Stimulated activated CD4-positive, alpha-beta T cell treated with anti-CD3 and anti-CD28 coated beads, Interleukin-4, amount 100 ng/mL, for 1 hour (primary cell): Measurements from ENCODE around the gene SECISBP2.

ENCODE experiments used
- DNase-seq: peaks from one replicate; pipeline ENCODE4 v3.0.0-alpha.2; 2020

Gene SECISBP2

DNA sequence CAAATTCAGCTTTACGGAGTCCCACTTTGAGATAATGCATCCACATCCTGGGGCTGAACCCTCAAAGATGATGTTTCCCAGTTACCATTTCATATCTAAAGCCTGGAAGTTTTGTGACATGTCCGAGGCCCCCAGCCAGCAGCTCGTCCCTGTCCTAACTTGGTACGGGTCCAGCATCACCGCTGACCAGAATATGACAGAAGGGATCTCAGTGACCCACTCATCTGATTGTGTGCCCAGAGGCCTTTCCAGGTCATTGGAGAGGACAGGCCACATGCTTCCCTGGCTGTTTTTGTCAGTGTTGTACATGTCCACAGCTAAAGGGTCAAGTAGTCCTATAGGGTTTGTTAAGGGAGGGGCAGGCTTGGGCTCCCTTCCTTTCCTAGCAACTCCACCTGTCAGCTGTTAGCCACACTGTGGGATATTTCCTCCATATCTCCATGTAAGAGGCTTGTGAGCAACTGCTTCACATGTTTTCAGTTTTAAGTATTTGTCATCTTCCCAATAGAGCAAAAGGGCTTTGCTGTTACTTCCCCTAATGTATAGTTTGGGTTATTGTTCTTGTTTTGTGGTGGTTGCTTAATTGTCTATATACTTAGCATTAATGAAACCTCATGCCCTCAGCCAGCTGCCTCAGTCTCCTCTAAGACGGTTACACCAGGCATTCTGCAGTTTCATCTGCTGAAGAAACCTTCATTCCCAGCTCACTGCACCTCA, 33.4 kb downstream of the SECISBP2 start:
- DNase-seq = no peak

DNA sequence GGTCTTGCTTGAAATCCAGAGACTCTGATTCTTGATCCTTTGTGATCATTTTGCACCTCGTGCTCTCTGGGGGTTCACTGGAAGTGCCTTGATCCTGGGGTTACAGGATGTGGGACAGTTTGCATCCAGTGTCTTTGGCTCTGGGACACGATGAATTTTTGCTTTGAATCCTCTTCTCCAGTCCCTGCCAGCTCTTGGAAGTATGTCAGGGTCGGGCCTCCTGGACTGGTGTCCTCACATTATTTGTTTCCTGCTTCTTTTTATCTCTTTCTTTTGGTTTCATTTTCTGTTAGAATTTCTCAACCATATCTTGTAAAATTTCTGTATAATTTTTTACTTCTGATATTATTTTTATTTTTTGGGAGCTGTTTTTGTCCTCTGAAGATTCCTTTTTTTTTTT, 34.2 kb downstream of the SECISBP2 start:
- DNase-seq = no peak

DNA sequence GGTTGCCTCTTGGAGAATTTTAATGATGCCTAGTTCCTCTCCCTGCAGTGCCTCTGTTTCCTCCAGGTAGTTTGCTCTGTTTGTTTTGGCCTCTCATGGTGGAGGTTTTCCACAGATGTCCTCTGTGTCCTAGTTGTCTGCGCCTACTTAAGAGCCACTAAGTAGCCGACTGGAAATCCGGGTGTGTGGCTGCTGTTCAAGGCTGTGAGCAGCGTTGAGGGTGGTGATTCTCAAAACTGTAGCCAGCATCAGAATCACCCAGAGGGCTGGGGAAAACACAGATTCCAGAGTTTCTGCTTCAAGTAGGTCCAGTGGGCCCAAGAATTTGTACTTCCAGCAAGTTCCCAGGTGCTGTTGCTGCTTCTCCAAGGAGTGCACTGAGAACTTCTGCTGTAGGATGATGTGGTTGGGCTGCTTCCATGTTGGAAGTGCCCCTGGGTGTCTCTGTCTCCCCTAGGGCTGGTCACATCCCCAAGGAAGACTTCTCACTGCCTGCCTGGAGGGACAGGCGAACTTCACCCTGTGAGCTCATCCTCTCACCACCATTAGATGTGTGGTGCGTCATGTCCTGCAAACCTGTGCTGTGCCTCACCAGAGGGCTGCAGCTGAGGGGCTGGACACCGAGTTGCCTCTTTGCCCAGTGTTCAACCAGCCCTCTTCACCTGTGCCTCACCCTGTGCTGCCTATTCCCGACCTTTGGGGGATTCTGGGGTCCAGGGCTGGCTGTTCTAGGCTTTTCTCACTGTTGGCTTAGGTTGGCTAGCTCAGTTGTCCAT, 34.8 kb downstream of the SECISBP2 start:
- DNase-seq = no peak

DNA sequence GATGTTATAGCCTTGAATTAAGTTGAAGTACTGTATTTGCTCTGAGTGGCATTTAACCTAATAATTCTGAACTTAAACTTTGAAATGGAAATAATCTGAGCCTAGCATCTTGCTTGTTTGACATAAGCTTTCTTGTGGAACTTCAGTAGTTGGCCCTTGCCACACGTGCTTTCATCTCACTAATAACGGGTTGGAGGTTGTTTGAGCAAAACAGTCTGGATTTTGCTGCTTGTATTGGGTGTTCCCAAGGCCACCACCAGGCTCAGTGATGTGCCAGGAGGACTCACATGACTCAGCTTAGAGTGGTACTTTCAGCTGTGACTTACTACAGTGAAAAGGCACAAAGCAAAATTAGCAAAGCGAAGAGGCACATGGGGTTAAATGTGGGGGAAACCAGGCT, 35.7 kb downstream of the SECISBP2 start:
- DNase-seq = no peak

DNA sequence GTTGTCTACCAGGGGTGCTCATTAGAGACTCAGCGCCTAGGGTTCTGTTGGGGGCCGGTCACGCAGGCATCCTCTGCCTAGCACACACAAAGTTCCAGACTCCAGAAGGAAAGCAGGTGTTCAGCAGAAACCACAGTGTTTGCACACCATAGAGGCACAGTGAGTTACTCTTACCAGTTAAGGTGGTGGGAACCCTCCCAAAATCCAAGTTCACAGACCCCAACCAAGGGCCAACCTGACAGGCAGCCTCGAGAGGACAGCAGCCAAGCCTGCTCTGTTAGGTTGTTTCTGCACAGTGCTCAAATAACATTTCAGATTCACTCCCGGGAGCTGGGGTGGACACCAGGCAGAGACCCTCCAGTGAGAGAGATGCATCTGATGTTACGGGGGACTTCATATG, 36.2 kb downstream of the SECISBP2 start:
- no peak for DNase-seq

DNA sequence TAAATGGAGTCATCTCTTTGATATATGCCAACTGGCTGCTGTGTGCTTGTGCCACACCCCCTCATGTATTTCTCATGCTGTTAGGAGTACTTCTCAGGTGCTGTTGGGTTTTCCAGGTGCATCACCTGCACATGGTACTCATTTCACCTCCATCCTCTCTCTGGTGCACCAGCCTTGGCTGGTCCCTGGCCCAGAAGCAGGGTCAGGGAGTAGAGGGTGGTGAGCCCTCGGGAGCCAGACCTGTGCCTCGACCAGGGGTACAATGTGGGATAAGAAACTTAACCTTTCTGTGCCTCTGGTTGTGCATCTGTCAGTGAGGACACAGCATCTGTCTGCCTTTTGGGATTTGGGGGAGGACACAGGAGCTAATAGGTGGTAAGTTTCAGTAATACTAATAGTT, 38.5 kb downstream of the SECISBP2 start:
- DNase-seq = no peak

DNA sequence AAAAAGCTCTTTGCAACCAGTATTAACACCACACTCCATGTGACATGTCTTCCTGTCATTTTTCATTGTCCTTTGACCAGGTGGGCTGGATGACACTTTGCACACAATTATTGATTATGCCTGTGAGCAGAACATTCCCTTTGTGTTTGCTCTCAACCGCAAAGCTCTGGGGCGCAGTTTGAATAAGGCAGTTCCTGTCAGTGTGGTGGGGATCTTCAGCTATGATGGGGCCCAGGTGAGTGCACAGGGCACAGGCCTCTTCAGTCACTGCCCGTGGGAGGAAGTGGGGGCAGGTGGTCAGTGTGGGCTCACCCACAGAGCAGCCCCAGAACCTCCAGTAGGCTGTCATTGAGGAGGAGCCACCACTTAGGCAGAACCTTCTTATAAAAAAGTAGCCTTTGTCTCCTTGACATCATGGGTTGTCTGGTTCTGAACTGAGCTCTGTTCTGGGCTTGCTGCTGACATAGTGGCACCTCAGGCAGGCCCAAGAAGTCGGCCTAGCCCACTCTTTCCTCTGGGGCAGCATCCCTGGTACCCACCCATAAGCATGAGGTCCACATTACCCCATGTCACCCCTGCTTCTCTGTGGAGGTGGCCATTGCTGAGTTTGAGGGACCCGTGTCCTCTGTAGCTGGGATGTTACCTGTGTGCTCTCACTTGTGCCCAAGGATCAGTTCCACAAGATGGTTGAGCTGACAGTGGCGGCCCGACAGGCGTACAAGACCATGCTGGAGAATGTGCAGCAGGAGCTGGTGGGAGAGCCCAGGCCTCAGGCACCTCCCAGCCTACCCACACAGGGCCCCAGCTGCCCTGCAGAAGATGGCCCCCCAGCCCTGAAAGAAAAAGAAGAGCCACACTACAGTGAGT, 39.3 kb downstream of the SECISBP2 start:
- DNase-seq = no peak

DNA sequence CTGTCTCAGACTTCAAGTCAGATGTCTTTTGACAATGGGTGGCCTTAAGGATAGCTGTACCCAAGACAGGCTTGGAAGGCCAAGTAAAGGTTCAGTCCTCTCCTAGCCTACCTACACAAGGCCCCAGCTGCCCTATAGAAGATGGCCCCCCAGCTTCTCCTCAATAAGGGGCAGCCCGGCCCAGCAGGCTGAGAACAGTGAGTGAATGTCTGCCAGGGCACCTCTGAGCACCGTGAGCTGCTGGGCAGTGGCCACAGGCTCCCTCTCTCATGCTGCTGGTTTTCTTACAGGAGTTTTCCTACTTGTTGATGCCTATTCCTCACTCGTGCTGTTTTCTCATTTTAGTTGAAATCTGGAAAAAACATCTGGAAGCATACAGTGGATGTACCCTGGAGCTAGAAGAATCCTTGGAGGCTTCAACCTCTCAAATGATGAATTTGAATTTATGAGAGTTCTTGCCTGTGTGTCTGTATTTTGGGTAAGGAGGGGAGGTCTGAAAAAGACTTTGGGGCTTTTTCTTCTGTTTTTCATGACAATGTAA, 40.1 kb downstream of the SECISBP2 start:
- no peak for DNase-seq

DNA sequence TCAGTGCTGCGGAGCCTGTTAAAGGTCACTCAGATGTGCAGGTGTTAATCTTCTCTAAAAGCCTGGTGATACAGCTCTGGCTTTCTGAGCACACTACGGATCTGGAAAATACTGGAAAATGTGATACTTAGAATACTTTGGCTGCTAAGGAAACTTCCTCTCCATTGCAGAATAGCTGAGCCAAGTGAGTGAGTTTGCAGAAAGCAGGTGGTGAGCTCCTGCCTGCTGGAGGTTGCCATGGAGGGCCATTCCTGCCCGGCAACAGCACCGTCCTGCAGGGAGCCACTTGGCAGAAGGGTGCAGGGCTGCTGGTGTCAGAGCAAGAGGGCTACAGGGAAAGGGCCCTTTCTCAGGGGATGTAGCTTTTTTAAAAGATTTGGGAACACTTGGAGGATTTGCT, 40.7 kb downstream of the SECISBP2 start:
- DNase-seq = no peak

DNA sequence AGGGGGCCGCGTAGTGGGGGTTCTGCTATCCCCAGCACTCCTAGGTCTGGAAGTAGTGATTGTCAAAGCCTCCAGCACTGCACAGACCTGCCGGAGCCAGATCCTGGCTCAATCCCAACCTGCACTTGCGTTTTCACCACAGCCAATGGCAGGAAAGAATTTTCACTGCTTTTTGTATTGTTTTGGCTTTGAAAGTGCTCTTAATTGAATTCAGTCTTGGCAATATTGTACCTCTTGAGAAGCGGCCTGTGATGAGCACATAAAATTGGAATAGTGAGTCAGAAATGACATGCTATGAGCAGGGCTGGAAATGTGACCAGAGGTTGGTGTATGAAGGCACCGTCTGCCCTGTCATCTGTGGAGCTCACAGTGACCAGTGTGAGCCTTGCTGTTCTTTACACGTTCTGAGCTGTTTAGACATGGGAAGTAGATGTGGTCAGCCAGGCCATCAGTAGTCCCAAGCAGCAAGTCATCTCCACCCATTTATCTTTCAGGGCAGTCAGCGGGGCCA, 41.5 kb downstream of the SECISBP2 start:
- DNase-seq = no peak

DNA sequence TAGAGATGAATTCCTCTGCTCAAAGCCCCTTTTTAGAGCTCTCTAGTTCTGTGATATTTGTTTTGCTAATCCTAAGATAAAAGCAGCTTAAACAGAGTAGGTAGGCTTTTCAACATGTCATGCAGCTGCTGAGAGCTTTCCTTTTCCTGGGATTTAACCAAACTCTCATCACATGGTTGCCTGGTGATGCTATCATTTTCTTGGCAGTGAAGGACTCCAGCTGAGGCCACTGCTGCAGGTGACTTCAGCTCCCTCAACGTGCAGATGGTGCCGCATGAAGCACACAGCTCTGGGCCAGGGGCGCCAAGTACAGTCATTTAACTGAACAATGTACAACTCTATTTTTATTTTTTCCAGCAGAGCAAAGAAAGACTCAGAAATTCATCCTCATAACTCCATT, 42.2 kb downstream of the SECISBP2 start:
- DNase-seq = no peak

DNA sequence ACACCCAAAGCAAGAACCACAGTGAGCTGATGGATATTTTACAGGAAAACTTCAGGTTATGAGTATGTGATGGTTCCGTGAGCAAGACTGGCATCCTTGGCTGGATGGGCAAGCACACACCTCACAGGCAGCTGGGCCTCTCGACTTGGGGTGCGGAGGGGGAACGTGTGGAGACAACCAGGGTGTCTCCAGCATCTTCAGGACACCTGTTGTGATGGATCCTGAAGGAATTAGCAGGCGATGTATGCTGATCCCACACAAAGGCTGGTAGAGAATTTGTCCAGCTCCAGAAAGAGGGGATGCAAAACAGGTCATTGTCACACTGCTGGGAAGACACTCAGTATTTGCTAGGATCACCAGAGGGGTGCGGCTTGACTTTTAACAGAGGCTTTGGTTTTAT, 42.7 kb downstream of the SECISBP2 start:
- no peak for DNase-seq

DNA sequence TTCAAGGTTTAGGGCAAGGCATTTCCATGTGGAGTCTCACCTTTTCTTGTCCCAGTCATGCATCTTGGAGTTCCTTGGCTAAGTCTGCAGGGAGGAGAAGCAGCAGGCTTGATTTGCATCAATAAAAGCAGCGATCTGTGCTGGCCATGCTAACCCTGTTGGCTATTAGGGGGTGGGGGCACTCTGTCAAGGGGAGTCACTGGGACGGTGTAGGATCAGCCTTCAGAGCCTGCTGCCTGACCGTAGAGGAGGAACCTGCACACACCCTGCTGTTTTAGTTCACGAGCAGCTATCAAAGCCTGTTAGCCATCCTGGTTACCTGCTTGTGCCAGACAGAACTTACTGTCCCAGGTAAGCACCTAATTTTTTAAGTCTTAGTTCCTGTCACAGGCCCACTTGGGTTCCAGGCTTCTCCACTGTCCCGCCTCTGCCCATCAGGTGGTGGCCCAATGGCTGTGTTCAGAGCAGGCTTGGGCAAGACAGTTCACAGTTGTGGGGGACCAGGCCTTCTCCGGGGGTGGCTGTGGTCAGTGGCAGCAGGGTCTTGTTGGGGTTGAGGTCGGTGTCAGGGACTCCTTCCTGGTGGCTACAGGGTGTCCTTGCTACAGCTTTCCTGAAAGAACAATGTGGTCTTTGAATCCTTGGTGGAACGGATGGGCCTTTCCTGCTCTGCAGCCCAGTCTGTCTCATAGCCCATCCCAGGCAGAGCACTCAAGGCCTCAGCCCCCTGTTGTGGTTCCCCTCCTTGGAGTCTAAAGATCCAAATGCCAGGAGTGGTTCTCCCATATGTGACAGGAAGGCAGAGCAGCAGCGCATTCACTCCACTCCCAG, 43.7 kb downstream of the SECISBP2 start:
- DNase-seq = no peak

DNA sequence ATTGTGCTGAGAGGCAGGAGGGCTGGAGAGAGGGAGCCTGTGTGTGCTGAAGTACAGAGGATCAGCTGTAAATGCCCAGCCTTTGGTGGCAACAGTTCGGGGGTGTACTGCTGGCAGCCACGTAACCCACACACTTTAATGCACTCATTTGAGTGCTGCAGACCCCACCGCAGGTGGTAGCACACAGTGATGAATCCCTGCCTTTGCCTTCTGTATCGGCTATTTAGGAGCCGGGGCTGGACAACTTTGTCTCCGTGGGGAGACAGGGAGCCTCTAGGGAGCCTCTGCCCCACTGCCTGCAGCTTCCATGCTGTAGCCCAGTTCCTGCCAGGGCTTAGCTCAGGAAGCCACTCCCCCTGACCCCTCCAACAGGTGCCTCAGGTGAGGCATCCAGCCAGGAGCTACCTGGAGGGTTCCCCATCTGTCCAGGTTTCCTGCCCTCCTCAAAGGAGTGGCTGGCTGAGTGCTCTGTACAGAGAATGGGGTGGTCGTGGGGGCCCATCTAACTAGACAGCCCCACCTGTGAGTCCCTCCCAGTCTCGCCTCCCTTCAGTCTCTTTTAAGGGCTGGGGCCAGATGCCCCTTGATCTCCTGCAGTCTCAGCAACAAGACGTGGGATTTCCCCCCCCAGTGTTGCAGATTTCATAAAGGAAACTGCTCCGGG, 44.5 kb downstream of the SECISBP2 start:
- DNase-seq = no peak

DNA sequence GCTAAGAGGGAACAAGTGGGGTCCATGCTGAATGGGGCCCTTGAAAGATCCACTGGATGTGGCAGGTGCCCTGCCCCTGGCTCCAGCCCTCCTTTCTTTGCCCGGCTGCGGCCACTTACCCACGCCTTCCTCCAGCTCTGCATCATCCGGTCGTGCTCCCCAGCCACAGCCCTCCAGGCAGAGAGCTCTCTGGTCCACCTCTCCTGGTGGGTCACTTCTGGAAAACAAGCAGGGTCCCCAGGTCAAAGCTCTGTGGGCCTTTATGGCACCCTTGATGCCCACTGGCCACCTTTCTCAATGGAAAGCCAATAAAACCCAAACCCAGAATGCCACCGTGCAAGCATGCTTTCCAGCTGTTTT, 45.0 kb downstream of the SECISBP2 start:
- no peak for DNase-seq

DNA sequence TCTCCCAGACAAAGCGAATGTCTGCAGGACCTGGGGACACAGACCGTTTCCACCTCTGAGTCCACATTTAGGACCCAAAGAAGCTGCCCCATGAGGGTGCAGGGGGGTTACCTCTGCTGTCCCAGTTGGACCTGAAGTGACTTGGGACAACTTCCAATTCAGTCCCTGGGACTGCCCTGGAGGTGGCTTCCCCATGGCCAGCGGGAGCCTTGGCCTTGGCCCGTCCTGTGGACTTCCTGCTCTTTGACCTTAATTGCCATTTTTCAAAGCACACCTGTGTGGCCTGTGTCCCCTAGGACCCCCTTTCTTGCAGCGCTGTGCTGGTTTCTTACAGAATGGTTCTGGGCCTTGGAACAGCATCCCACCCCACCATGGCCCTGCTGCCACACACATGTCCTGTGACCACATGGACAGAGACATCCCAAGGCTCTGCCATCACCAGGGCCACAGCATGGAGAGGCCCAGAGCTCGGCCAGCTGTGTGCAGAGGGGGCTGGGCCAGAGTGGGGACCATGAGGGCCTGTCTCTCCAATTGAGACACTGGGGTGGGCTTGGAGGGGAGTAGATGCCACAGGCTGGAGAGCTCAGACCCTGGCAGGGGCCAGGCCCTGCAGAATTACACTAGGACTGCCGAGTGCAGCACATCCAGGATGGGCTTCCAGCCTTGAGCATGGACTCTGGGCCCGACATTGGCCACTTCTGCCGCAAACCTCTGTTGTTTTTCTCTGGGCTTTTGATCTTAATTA, 45.8 kb downstream of the SECISBP2 start:
- no peak for DNase-seq

DNA sequence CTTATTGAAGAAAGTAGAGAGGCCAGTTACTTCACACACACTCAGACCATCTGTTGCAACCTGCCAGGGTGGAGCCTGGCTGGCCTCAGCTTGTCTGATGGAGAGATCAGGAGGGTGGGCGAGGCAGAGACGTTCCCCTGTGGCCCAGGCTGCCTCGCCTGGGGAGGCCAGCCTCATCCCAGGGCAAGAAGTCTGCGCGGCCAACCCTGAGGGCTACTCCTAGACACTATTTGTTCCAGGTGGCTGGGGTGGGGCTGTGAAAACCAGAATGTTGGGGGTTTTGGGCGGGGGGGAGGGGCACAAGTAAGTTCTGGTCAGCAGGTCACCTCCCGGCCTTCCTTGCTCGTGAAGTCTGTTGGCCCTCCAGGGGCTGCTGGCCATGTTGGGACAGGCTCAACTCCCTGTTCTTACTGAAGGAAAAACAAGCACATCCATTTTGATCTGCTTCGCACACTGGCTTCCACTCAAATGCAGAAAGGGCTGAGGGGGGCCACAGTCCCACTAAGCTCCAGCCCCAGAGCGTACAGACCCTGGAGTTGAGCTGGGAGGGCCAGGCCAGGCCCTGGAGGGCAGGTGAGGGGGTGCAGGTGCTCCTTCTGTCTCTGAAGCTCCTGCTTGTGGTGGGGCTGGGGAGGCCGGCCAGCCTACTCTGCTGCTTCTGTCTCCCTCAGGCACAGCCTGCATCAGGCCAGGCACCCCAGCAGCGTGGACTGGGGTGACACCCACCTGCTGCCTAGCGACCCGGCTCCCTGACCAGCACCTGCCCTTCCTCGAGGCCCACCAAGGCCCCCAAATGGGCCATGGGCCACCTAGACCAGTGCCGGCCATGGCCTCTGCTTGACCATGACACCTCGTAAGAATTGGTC, 46.6 kb downstream of the SECISBP2 start:
- no peak for DNase-seq

DNA sequence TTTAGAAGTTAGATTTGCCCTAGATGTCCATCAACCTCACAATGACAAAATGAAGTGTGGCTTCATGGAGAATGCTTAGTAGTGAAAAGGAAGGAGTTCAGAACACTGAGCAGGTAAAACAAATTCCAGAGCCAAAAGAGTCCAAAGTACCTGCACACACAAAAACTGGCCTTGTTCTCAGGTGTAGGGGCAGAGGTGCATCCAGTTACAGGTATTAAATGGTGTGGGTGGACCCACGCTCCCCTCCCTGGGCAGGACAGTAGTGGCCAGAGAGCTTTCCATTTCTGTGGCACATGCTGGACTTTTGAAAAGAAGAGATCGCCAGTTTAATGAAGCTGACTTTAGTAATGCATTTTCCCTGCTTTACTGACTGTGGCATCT, 47.2 kb downstream of the SECISBP2 start:
- no peak for DNase-seq

DNA sequence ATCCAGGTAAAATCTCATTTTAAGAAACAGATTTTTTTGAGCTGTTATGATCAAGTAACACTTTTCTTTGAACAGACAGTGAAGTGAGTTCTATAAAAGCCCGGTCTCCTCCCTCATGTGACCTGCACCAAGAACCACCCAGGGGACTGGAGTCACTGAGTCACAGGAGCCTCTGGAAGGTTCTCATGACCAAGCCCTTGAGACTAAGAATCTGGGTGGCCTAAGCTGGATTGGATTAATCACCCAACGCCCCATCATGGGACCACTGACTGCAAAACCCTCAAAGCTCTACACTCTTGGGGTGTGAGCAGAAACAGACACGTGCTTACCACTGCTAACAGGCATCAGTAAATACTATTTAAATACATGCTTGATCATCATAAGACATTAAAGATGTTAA, 48.4 kb downstream of the SECISBP2 start:
- DNase-seq = no peak

DNA sequence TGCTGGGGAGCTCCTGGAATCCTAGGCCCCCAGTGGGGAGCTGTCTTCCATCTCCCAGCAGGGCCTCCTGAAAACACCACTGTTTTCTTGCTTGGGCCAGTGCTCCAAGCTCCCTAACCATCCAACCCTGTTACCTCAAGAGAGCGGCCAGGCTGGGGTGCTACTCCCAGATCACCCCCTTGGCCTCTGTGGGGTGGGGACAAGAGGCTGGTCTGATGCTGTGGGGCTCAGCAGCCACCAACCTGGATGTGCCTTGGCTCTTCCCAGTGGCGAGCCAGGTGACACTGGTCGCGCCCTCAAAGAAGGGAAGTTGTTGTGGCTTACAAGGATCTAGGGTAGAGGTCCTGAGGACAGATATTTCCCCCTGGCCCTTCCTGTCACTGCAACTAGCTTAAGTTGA, 49.0 kb downstream of the SECISBP2 start:
- no peak for DNase-seq
